GM21447 (cell line): Measurements from ENCODE around the gene ADARB2.
"Not testable (repeated sequence)": the region's sequence is repeated elsewhere in the genome, so short reads cannot be mapped to it uniquely, and the experiment has no call there.

Source experiments
- ATAC-seq: cut with Tn5 transposase; IDR thresholded peaks from one replicate; pipeline ENCODE4 v1.9.1; 2021; ENCODE audit not compliant: unreplicated experiment

Gene ADARB2

DNA sequence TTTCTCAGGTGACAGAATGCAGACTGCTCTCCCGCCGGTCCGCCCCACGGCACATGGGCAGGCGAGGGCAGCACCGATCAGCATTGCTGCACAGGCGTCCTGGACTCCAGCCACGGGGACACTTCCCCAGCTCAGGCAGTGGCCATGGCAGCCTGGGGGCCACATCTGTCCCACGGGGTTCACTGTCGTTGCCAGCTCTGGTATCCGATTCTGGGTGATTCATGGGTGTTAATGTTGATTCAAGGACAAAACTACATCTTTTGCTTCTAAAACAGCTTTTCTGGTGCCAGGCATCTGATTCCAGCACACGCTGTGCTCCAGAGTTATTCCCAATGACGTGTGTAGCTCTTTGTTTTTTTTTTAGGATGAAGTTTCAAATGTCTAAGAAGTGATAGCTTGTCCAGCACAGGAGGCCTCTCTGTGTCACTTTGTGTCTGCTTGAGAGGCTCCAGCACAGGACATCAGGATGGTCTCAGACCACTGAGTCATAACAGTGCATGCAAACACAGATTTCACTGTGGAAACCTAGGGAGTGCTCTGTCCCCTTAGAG, 463.1 kb downstream of the ADARB2 start:
- ATAC-seq = no peak

DNA sequence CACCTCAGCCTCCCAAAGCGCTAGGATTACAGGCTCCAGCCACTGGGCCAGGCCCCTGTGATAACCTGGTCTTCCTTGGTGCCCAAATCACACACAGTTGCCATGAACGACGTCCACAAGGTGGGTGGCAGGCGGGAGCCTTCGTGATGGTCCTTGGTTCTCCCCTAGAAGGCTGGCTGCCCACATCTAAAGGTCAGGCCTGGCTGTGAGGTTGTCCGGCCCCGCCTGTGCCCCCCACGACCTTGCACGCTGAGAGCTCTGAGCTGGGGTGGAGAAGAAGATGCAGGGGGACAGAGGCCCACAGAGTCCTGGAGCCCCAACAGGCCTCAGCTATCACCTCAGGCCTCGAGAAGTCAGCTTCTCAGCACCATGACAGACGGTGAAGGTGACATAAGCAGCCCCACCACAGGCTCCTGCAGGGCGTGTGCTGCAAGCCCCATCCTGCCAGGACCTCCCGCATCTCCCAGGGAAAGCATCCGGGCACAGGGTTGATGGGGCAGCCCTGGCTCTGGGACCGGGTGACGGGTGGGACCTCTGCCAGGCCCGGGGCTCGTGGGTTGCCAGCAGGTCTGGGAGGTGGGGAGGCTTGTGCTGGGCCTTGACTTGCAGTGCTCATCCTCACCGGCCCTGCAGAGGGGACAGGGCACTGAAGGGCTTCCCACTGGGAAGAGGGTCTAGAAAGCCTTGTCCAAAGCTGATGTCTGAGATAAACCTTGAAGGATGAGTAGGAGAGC, 463.8 kb downstream of the ADARB2 start:
- no peak for ATAC-seq

DNA sequence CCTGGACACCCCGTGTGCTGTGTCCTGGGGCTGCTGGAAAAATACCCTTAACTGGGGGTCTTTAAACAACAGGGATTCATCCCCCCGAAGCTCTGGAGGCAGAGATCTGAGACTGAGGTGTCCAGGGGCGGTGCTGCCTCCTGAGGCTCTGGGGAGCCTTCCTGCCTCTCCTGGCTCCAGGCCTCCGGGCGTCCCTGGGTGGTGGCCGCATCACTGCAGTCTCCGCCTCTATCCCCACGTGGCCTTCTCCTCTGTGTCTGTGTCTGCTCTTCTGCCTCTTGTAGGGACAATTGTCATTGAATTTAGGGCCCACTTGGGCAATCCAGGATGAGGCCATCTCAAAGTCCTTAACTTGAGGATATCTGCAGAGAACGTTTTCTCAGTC, 464.6 kb downstream of the ADARB2 start:
- ATAC-seq = no peak

DNA sequence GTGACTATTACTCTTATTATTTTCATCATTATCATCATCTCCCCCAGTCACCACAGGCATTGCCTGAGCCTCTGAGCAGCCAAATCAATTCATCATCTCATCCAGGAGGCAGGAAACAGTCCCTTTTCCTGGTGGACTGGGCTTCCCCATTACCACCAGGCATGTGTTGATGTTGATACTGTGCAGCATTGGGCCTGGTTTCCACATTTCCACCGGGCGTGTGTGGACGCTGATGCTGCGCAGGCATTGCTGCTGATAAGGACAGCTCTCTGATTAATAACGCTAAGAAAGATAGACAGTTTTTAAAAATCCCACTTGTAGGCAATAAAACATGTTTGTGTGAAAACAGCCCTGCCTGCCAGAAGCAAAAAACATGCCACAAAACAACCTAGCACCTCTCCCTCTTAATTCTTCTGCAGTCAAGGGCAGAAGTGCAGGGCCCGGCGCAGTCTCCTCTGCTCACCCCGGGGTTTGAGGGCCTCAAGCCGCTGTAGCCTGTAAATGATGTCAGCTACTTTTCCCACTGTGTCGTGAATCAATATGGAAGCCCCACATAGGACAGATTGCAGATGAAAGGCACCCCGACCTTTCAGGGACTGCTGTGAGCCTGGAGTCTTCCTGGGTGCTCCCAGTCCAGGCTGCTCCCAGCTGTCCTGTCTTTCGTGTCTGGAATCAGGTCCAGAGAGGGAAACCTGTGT, 465.1 kb downstream of the ADARB2 start:
- no peak for ATAC-seq

DNA sequence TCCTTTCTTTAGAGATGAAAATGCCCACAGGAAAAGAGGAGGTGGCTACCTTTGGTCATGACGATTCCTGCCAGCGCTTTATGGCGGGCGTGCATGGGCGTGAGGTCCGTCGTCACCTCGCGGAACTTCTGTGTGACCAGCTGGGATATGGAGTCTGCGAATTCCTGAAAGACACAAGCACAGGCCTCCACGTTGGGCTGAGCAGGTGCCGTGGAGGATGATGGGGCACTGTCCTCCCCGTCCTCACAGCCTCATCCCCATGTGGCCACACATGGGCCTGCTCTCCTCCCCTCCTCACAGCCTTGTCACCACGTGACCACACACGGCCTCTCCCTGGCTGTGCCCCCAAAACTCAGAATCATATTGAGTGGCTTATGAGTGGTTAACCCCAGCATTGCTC, 466.4 kb downstream of the ADARB2 start:
- no peak for ATAC-seq

DNA sequence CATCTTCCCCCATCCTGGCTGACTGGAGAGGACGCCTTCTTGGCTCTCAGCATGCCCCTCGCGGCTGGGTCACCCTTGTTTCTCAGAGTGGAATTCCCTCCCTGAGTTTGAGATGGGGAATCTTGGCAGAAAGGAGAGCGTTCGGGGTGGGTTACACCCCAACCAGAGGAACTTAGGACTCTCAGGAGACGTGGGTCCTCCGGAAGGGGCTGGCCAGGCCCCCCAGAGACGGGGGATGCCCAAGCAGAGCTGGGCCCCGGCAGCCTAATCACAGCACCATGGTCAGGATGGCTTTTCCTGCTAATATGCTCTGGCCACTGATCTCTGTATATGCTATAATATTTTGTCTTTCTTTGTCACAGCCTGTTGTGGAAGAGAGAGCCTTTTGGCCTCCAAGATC, 466.8 kb downstream of the ADARB2 start:
- no peak for ATAC-seq

DNA sequence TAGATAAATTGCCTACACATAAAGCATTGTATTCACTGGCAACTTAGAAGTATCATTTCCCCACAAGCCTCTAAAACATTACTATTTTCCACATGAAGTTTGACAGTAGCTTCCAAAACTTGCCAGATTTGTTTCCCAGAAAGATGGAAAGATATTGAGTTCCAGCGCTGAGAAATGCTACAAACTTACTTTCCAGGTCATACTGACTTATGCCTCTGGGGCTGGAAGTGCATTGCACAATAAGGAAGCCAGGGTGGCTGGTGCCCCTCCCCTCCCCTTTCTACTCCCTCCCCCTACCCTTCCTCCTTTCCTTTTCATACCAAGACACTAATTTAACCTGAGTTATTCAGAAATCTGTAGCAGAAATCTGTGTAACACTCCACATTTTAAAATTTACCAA, 468.5 kb downstream of the ADARB2 start:
- no peak for ATAC-seq

DNA sequence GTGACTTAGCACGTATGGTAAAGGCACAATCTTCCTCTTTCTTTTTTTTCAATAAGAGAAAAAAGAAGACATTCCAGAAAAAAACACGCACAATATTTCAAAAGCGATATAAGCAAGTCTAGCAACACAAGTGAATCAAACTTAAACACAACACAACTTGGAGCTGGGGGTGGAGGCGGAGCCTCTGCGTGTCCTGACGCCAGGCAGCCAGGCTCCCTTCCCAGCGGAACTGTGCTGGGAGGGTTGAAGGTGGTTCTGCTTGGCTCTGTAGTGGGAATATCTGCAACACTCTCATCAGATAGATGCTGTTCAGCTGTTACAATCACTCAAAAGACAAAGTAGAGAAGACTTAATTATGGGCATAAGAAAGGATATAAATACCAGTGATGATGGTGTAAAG, 469.8 kb downstream of the ADARB2 start:
- no peak for ATAC-seq

DNA sequence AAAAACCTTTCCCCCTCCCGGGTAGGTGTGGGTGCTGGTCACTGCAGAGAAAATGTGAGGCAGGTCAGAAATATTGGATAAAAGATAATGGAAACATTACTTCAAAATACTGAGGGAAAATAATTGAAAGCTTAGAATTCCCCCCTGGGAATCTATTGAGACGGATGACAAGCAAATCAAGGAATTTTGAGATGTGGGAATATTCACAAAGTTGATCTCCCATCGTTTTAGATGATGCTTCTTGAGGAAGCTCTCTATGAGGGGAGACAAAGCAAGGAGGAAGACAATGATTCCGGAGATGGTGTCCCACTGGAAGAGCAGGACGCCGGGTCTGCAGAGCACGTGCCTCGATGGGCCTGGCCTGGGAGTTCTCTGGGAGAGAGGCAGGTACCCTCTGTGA, 470.2 kb downstream of the ADARB2 start:
- ATAC-seq = no peak

DNA sequence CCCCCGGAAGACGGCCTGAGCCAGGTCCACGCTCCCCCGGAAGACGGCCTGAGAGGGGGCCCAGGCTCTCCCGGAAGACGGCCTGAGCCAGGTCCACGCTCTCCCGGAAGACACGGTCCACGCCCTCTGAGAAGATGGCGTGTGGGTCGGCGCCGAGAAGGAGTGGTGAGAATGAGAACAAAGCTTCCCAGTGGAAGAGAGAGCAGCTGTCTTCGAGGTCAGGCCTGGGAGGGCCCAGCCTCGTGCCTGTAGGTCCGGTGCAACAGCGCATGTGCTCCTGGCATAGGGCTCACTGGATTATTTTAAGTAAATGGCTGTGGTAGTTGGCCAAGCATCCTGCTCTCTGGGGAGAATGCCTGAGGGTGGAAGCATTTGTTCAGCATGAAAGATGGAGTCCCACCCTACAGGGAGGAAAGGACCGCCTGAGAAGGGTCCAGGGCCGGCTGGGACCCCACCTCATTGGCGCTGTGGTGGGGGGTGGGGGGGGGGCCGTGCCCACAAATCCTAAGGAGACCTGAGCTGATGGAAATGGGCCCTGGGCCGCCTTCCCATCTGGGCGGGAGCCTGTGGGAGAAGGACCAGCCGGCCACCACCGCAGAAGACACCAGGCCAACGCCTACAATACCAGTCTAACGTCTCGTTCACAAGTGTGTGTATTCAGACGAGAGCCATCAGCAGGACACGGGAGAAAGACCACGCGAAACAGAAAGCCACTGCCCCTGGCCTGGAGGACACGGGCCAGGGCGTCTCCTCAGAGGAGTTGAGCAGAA, 471.1 kb downstream of the ADARB2 start:
- ATAC-seq = no peak

DNA sequence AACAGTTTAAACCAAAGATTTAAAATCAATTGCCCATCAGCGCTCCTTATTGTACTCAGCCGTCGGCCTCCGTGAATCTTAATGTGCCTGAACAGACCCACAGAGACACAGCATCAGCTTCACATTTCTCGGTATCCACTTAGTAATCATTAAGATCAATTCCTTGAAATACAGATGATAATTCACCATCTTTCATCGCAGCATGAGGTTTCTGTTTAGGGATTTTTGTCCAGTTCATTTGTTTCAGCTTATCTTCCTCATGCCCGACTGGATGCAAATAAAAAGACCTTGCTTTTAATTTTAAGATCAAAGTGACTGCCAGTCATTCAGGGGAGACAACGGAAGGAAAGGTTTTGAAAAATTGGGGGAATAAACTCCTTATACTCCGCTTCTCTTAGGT, 473.3 kb downstream of the ADARB2 start:
- no peak for ATAC-seq

DNA sequence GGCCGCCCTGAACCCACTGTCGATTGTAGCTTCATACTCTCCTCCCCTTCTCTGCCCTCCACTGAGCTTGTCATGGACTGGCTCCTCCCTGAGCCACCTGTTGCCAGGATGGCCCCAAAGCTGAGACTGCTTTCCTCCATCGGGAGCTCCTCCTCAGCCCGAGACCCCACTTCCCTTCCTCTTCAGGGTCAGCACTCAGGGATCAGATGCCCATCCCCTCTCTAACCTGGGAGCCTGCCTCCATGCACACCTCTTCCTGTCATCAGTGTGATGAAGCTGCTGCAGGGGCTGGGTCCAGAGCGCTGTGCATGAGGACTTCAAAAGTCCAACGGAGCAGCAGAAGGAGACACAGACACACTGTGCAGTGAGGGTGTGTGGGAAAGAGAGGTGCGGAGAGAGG, 480.1 kb downstream of the ADARB2 start:
- ATAC-seq = no peak

DNA sequence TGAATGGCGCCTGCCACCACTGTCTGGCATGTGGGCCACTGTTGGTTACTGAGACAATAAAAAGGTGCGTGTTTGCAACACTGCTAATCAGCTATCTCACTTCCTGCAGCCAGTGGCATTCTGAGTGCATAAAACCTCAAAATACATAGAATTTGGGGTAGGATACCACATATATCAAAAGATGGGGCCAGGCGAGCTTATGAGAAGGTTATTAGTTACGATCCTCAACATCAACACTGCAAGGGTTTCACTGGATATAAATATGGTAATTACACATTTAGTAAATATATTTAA, 480.9 kb downstream of the ADARB2 start:
- ATAC-seq = no peak

DNA sequence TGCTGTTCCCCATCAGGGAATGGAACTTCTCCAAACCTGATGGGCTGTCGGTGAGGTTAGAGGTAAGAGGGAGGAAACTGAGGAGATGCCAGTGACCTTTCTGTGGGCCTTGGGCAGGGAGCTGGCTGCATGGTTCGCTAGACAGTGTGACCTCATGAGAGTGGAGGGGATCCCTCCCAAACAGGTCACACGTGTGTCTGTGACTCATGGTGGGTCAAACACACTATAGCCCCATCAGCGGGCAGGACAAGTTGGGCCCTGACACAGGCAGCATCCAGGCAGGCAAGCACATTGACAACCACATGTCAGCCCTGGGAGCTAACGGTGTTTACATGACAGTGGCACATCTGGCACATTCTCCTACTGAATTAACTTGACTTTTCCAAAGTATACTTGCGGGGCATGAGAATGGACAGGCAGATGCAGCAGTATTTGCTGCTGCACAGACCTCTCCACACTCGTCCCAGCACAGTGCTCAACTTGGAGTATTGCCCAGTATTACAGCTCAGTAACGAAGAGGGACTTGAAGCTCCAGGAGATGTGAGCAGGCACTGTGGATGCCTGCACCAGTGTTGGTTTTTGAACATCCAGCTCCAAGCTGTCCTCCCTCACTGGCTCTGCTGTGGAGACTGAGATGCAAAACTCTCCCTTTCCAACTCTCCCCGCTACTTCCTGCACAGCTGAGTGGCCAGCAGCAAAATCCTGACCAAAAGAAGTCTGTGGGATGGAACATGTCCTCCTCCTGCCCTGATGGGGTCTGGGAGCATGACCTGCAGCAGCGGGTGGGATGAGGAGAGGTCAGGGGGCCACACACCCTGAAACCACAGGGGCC, 481.5 kb downstream of the ADARB2 start:
- no peak for ATAC-seq

DNA sequence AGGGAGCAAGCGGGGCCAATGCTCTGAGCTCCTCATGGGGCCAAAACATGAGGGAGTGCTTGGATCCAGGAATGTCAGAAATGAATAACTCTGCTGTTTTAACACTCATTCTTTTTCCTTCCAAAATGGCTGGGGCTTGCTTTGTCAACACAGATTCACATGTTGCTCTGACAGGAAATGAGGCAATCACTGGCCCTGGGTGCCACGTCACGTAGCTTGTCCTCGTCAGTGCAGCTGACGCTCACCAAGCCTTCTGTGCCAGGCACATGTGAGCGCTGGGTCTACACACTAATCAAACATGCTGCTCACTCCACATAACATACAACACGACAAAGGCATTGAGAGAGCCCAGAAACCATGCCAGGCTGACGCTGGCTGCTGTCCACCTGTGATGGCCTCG, 482.2 kb downstream of the ADARB2 start:
- no peak for ATAC-seq

DNA sequence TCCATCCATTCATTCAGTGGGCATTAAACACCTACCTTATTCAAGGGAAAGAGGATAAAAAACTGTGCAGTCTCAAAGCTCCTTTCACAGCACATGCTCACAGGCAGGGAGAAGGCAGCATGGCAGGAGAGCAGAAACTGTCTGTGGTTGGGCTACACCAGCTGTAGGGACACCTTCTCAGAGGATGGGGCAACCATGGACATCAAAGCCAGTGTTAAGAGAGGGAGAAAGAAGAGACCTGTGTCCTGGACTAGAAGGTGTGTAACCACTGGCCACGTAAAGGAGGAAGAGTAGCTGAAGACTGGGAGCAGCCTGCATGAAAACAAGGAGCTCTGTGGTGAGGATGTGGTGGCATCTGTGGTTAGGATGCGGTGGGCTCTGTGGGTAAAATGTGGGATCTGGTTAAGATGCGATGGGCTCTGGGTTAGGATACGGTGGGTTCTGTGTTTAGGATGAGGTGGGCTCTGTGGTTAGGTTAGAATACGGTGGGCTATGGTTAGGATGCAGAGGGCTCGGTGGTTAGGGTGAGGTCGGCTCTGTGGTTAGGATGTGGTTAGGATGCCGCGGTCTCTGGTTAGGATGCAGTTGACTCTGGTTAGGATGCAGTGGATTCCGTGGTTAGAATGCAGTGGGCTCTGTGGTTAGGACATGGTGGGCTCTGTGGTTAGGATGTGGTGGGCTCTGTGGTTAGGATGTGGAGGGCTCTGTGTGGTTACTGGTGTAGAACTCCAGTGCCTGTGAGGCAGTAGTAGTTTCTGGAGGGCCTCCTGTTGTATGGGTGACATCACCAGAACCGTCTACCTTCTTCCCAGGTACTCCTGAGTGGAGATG, 483.6 kb downstream of the ADARB2 start:
- no peak for ATAC-seq

DNA sequence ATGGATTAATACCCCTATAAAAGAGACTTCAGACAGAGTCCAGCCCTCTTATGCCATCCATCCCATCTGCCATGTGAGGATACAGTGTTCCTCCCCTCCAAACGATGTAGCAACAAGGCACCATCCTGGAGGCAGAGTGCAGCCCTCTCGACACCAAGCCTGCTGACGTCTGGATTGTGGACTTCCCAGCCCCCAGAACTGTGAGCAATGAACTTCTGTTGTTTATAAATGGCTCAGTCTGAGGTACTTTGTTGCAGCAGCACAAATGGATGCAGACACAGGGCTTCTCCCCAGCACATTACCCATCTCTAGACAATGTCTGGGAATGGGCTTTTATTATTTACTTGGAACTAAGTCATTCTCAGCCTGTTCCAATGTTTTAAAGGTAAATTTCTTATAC, 485.6 kb downstream of the ADARB2 start:
- ATAC-seq = no peak

DNA sequence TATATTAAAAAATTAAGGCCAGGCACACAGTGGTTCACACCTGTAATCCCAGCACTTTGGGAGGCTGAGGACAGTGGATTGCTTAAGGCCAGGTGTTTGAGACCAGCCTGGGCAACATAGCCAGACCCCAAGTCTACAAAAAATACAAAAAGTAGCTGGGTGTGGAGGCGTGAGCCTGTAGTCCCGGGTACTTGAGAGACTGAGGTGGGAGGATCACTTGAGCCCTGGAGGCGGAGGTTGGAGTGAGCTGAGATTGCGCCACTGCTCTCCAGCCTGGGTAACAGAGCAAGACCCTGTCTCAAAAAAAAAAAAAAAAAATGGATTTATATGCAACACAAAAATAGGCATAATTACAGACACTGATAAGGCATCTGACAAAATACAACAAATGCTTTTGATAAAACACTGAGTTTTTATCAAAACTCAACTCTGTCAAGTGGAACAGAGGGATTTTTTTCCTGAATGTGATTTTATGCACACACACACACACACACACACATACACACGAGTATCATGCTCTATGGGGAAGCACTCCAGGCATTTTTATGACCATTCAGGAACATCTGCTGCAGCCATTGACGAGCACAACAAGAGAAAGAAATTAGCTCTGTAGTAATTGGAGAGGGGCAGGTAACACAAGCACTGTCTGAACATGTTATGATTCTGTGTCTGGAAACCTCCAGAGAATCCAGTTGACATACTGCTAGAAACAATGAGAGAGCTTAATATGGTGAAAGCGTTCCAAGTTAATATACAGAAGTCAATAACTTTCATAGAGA, 488.0 kb downstream of the ADARB2 start:
- no peak for ATAC-seq

DNA sequence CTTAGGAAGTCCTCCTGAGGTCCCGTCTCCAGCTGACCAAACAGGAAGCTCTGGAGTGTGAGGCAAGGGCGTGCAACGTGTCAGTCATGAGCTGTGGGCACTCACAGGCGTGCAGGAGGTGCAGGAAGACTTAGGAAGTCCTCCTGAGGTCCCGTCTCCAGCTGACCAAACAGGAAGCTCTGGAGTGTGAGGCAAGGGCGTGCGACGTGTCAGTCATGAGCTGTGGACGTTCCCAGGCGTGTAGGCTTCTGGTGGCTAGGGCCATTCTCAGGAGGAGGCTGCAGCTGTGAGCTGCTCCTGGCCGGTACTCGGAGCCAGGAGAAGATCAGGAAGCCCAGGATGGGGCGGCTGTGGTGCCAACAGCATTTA, 489.1 kb downstream of the ADARB2 start:
- not testable (repeated sequence) for ATAC-seq
